ENCODE data around the gene ARHGEF5. TPM values are rescaled to one million over a fixed set of nuclear protein-coding genes. Genes with fewer than 3 reads are reported as not detected.

The ARHGEF5 gene
- total and polyA plus RNA-seq, 10 of the 15 experiments (the other 5 are each of a cell fraction or from before 2014, with no cell fraction given), result 1.6 to 17.2 (median 7.8) TPM

DNA sequence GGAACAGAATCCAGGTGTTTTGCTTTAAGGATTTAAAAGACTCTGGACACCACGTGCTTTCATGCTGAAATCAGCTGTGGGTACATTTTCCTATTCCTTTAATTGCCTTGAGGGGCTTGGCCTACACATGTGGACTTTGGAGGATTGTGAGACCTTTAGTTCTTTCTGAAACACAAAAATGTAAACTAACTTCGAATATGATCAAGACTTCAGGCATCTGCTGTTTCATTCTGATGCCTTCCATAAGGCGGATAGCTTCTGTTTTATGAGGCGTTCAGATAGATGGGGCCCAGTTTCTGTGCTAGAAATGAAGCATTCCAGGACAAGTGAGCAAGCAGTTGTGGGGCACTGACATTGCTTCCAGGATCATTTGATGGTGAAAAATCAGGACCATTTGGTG is 49.7 kb downstream of the ARHGEF5 start:
- Histone ChIP-seq H3K36me3 (ENCODE audit: control insufficient read depth in 2 of 2, insufficient read depth in 2 of 2, low read length in 1 of 2) (no peaks in the 10 kb centered on the region), H3K27me3 (replicated peaks in 1 of 2; ENCODE audit: control insufficient read depth in 2 of 2, insufficient read depth in 2 of 2, low read length in 1 of 2) (no peaks in the 10 kb centered on the region), H3K9me3 (replicated peaks; ENCODE audit: control insufficient read depth, insufficient read depth, low read length) (no peaks in the 10 kb centered on the region), H4K20me1 (ENCODE audit: control insufficient read depth, insufficient read depth) (no peaks in the 10 kb centered on the region), H3K9ac (ENCODE audit: control insufficient read depth, insufficient read depth, low read length) (no peak overlapping the region), H3K4me2 (ENCODE audit: control insufficient read depth, insufficient read depth) (no peak overlapping the region), H2AFZ (ENCODE audit: control insufficient read depth, low read depth, low read length) (no peak overlapping the region), H3K27ac (ENCODE audit: control insufficient read depth, insufficient read depth) (no peak overlapping the region), H3K4me1 (ENCODE audit: control insufficient read depth, insufficient read depth, low read length) (no peaks in the 10 kb centered on the region), H3K79me2 (ENCODE audit: control insufficient read depth, insufficient read depth, low read length) (no peaks in the 10 kb centered on the region), H3K4me3 (no peak overlapping the region)
- ATAC-seq (no peak), DNase-seq (ENCODE audit: low read depth, low spot score) (no peak), FAIRE-seq (no peak)
- BruUV-seq (replicated peaks), result no TSS peak
- CTCF ChIA-PET, result interaction anchor here (1.0 kb wide), 1 partner anchor 13 kb away, joined by 4 read pairs; no protein-coding TSS in a partner anchor
- in situ Hi-C loops (cut with MboI) (no loop called here), intact Hi-C loops (cut with micrococcal nuclease; ENCODE audit: unreplicated experiment) (no loop called here)
- TF ChIP-seq MYC (IDR thresholded peaks at IDR 0.05; ENCODE audit: insufficient read depth, insufficient read length, insufficient replicate concordance, low read length, severe bottlenecking) (no peak), ZNF217 (IDR thresholded peaks at IDR 0.05) (no peak), ZNF24 (IDR thresholded peaks at IDR 0.05) (no peak), CREM (IDR thresholded peaks at IDR 0.05; ENCODE audit: low read depth) (no peak), KLF5 (IDR thresholded peaks at IDR 0.05; ENCODE audit: partially characterized antibody) (no peak), NFYB (IDR thresholded peaks at IDR 0.05; ENCODE audit: insufficient read depth, low read depth, low read length) (no peak), LARP7 (IDR thresholded peaks at IDR 0.05) (no peak), CEBPB (IDR thresholded peaks at IDR 0.05; ENCODE audit: borderline replicate concordance in 1 of 2, low read depth in 2 of 2, low read length in 2 of 2) (no peak), BCL11A (IDR thresholded peaks at IDR 0.05; ENCODE audit: low read depth, low read length) (no peak), SREBF2 (IDR thresholded peaks at IDR 0.05; ENCODE audit: low read length) (no peak), TARDBP (IDR thresholded peaks at IDR 0.05; ENCODE audit: borderline replicate concordance) (no peak), JUNB (IDR thresholded peaks at IDR 0.05) (no peak), NFXL1 (IDR thresholded peaks at IDR 0.05; ENCODE audit: borderline replicate concordance) (no peak), SIX5 (IDR thresholded peaks at IDR 0.05; ENCODE audit: low read depth, low read length, severe bottlenecking) (no peak), POLR2A (IDR thresholded peaks at IDR 0.05; ENCODE audit: low read depth, low read length) (no peak), HDAC6 (IDR thresholded peaks at IDR 0.05; ENCODE audit: unreplicated experiment) (no peak), FOXK2 (IDR thresholded peaks at IDR 0.05) (no peak), CHD4 (IDR thresholded peaks at IDR 0.05) (no peak)
- TF ChIP-seq, protein P1, sequence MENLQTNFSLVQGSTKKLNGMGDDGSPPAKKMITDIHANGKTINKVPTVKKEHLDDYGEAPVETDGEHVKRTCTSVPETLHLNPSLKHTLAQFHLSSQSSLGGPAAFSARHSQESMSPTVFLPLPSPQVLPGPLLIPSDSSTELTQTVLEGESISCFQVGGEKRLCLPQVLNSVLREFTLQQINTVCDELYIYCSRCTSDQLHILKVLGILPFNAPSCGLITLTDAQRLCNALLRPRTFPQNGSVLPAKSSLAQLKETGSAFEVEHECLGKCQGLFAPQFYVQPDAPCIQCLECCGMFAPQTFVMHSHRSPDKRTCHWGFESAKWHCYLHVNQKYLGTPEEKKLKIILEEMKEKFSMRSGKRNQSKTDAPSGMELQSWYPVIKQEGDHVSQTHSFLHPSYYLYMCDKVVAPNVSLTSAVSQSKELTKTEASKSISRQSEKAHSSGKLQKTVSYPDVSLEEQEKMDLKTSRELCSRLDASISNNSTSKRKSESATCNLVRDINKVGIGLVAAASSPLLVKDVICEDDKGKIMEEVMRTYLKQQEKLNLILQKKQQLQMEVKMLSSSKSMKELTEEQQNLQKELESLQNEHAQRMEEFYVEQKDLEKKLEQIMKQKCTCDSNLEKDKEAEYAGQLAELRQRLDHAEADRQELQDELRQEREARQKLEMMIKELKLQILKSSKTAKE (IDR thresholded peaks at IDR 0.05; ENCODE audit: low read depth, poor library complexity, severe bottlenecking), result no peak
- TF ChIP-seq, protein P2, sequence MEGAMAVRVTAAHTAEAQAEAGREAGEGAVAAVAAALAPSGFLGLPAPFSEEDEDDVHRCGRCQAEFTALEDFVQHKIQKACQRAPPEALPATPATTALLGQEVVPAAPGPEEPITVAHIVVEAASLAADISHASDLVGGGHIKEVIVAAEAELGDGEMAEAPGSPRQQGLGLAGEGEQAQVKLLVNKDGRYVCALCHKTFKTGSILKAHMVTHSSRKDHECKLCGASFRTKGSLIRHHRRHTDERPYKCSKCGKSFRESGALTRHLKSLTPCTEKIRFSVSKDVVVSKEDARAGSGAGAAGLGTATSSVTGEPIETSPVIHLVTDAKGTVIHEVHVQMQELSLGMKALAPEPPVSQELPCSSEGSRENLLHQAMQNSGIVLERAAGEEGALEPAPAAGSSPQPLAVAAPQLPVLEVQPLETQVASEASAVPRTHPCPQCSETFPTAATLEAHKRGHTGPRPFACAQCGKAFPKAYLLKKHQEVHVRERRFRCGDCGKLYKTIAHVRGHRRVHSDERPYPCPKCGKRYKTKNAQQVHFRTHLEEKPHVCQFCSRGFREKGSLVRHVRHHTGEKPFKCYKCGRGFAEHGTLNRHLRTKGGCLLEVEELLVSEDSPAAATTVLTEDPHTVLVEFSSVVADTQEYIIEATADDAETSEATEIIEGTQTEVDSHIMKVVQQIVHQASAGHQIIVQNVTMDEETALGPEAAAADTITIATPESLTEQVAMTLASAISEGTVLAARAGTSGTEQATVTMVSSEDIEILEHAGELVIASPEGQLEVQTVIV (IDR thresholded peaks at IDR 0.05; ENCODE audit: borderline replicate concordance, partially characterized antibody), result no peak
- 25% methylated on average over 4 of the region's 4 CpGs for WGBS (ENCODE audit: insufficient coverage, insufficient replicate concordance, low lambda C conversion rate, missing lambda C conversion rate)
- POLR2A ChIA-PET, result no interaction called here
- SMC1A ChIA-PET (ENCODE audit: uncharacterized antibody, unreplicated experiment), result no interaction called here
- RAD21 ChIA-PET (ENCODE audit: unreplicated experiment), result no interaction called here

Measured in GM12878 (cell line).